HCT116 (cell line): ENCODE measurements around the gene SMARCD2. TPM values are rescaled to one million over a fixed set of nuclear protein-coding genes. Genes with fewer than 3 reads are reported as not detected.

Source experiments
- ATAC-seq: fragments of 200-7000 bp; cut with Tn5 transposase; 2 replicates; pipeline ENCODE4 v1.9.1; 2020; ENCODE audit warnings: mild to moderate bottlenecking, moderate library complexity
- BruUV-seq: library from RNA; stranded (reverse); fragments of 400-500 nt; replicated peaks from 2 replicates; lab custom pipeline; 2021; lab: Mats Ljungman, UMichigan
- CTCF ChIA-PET: fragments of 300-600 bp; sonication (Branson Sonifier 250); formaldehyde crosslinking; loops from one replicate; lab custom pipeline; 2021; ENCODE audit warnings: antibody characterized with exemption; lab: Charles Lee
- POLR2A ChIA-PET: fragments of 300-600, 350-600 bp; sonication (Branson Sonifier 250); formaldehyde crosslinking; loops from one replicate; lab custom pipeline; 2021; ENCODE audit warnings: antibody characterized with exemption; lab: Charles Lee
- RAD21 ChIA-PET, 2 experiments: fragments of 300-600 bp; sonication (Branson Sonifier 250); formaldehyde crosslinking; loops; one replicate each; lab custom pipeline; 2023; ENCODE audit warnings: low total read pairs in 2 of 2; ENCODE audit not compliant: uncharacterized antibody in 2 of 2, unreplicated experiment in 2 of 2, low non-redundant PET in 1 of 2; lab: Charles Lee
- DNase-seq: peaks from one replicate; pipeline ENCODE4 v3.0.0-alpha.2; 2010; ENCODE audit warnings: low read depth, low spot score
- H2AFZ ChIP-seq: fragments of 200-600 bp; shearing (Covaris generic), sonication (generic); 2 replicates; pipeline ENCODE4 v1.6.1; 2017; ENCODE audit warnings: low read depth, mixed run types, mixed read lengths, antibody characterized with exemption, low read length; ENCODE audit not compliant: poor library complexity, severe bottlenecking
- H3K27ac ChIP-seq: 2 replicates; pipeline ENCODE4 v1.5.1; 2012; ENCODE audit warnings: low read depth, low read length
- H3K27me3 ChIP-seq: fragments of 200-600 bp; sonication (generic); 2 replicates; pipeline ENCODE4 v1.6.1; 2016; ENCODE audit warnings: mixed run types, low read length, mixed read lengths; ENCODE audit not compliant: insufficient read depth
- H3K36me3 ChIP-seq, 2 experiments: fragments of 200-500 bp in 1 of 2; fragments of 200-600 bp in 1 of 2; sonication (Bioruptor generic) in 1 of 2; sonication (generic) in 1 of 2; 2 replicates each; pipeline versions ENCODE4 v1.5.1 to v1.6.1; 2014 to 2016; ENCODE audit warnings: low read length in 2 of 2, inconsistent platforms in 1 of 2, mixed read lengths in 1 of 2, mixed run types in 1 of 2; ENCODE audit not compliant: insufficient read depth in 2 of 2, control insufficient read depth in 1 of 2
- H3K4me1 ChIP-seq, 2 experiments: fragments of 200-600 bp in 1 of 2; sonication (generic) in 1 of 2; 2 replicates each; pipeline versions ENCODE4 v1.5.1 to v1.6.1; 2012 to 2017; ENCODE audit warnings: low read length in 2 of 2, inconsistent platforms in 1 of 2, mild to moderate bottlenecking in 1 of 2, mixed read lengths in 1 of 2, mixed run types in 1 of 2, moderate library complexity in 1 of 2; ENCODE audit not compliant: insufficient read depth in 2 of 2, control insufficient read depth in 1 of 2
- H3K4me2 ChIP-seq: fragments of 200-600 bp; sonication (generic); 2 replicates; pipeline ENCODE4 v1.6.1; 2017; ENCODE audit warnings: mixed run types, low read length, mixed read lengths
- H3K4me3 ChIP-seq, 2 experiments: fragments of 200-600 bp in 1 of 2; sonication (generic) in 1 of 2; replicated peaks in 1 of 2; 2 replicates each; pipeline ENCODE4 v1.5.1; 2011 to 2016; ENCODE audit warnings: low read length in 2 of 2, control low read depth in 1 of 2, low read depth in 1 of 2, mild to moderate bottlenecking in 1 of 2, mixed read lengths in 1 of 2, mixed run types in 1 of 2
- H3K79me2 ChIP-seq: fragments of 200-600 bp; sonication (generic); 2 replicates; pipeline ENCODE4 v1.6.1; 2017; ENCODE audit warnings: mild to moderate bottlenecking, mixed run types, low read length, moderate library complexity, mixed read lengths; ENCODE audit not compliant: insufficient read depth
- H3K9ac ChIP-seq: fragments of 200-600 bp; sonication (generic); 2 replicates; pipeline ENCODE4 v1.6.1; 2016; ENCODE audit warnings: low read length, mixed read lengths
- H3K9me2 ChIP-seq: fragments of 200-600 bp; sonication (generic), shearing (Covaris generic); 2 replicates; pipeline ENCODE4 v1.6.1; 2017; ENCODE audit warnings: mixed run types, mild to moderate bottlenecking, moderate library complexity; ENCODE audit not compliant: insufficient read depth
- H3K9me3 ChIP-seq, 2 experiments: fragments of 200-500 bp in 1 of 2; fragments of 200-600 bp in 1 of 2; sonication (Bioruptor generic) in 1 of 2; sonication (generic) in 1 of 2; 2 replicates each; pipeline ENCODE4 v1.6.1; 2014 to 2017; ENCODE audit warnings: low read length in 2 of 2, mixed read lengths in 2 of 2, inconsistent platforms in 1 of 2, low read depth in 1 of 2, mild to moderate bottlenecking in 1 of 2, mixed run types in 1 of 2, moderate library complexity in 1 of 2; ENCODE audit not compliant: control insufficient read depth in 1 of 2, insufficient read depth in 1 of 2
- H4K20me1 ChIP-seq: fragments of 200-600 bp; sonication (generic), shearing (Covaris generic); 2 replicates; pipeline ENCODE4 v1.6.1; 2017; ENCODE audit warnings: mixed run types, mild to moderate bottlenecking, moderate library complexity; ENCODE audit not compliant: insufficient read depth
- FOSL1 ChIP-seq: IDR thresholded peaks from 2 replicates; pipeline ENCODE4 v1.6.1; 2012; ENCODE audit warnings: low read depth
- POLR2A ChIP-seq: IDR thresholded peaks from 2 replicates; pipeline ENCODE4 v1.7.0; 2011; ENCODE audit warnings: borderline replicate concordance; ENCODE audit not compliant: insufficient read depth, insufficient read length; ENCODE audit errors: extremely low read depth
- POLR2AphosphoS5 ChIP-seq: IDR thresholded peaks from 2 replicates; pipeline ENCODE4 v1.6.1; 2011; ENCODE audit warnings: mild to moderate bottlenecking, low read depth, low read length, moderate library complexity
- intact Hi-C: fragments of 100-400 bp; cut with micrococcal nuclease; formaldehyde crosslinking; loops from 2 replicates; pipeline ENCODE4 v1.10.0; 2022
- total RNA-seq: library from RNA; stranded (reverse); gene quantifications from one replicate; pipeline ENCODE4 v1.2.1, GENCODE V29; 2021; ENCODE audit not compliant: unreplicated experiment
- TF ChIP-seq, protein P1 (sequence below), 3 experiments: fragments of 200-600 bp in 1 of 3; sonication (generic) in 1 of 3; IDR thresholded peaks in 2 of 3; conservative IDR thresholded peaks in 1 of 3; 2 replicates each; pipeline ENCODE4 v1.5.1; 2012 to 2017; ENCODE audit warnings: low read depth in 2 of 3, low read length in 2 of 3, antibody characterized with exemption in 1 of 3, borderline replicate concordance in 1 of 3, control low read depth in 1 of 3, mild to moderate bottlenecking in 1 of 3, mixed read lengths in 1 of 3, mixed run types in 1 of 3, moderate library complexity in 1 of 3; ENCODE audit not compliant: insufficient read depth in 1 of 3

The SMARCD2 gene
- total RNA-seq, 1 experiment from 2014 or later: 168 TPM

DNA sequence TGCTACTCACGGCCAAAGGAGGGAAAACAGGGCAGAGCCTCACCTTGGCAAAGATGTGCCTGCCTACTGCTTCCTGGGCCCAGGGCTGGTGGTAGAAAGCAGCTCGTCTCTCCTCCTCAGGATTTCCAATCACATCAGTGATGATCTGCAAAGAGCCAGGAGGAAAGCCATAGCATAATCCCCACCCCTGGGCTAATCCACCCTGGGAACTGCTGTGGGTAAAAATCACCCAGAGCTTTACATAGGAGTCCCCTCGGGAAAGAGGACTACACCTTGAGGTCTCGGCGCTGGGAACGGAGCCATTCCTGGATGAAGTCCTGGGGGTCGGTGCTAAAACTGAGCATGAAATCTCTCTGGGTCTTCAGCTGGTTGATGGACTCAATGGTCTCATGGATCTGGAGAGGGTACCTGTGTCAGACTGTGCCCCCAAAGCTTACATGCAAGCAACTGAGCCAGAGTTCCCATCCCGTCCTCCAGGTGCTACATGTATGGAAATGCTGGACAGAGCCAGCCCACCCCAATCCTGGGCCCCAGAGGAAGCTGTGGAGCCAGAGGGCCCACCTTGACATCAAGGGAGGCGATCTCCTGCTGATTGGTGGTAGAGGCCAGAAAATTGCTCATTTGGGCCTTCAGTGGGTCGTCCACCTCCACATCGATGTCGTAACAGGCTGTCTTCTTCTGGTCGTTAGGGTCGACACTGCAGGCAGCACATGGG lies 9.3 kb downstream of the SMARCD2 start:
- BruUV-seq: TSS peak; percentile 24
- no peak for ATAC-seq

GRCh38 chr17:63832455-63832854 lies 10.0 kb downstream of the SMARCD2 start:
- no peaks in the 10 kb centered on the region for H3K27me3 ChIP-seq
- TF ChIP-seq POLR2A: no peak
- TF ChIP-seq, protein P1, sequence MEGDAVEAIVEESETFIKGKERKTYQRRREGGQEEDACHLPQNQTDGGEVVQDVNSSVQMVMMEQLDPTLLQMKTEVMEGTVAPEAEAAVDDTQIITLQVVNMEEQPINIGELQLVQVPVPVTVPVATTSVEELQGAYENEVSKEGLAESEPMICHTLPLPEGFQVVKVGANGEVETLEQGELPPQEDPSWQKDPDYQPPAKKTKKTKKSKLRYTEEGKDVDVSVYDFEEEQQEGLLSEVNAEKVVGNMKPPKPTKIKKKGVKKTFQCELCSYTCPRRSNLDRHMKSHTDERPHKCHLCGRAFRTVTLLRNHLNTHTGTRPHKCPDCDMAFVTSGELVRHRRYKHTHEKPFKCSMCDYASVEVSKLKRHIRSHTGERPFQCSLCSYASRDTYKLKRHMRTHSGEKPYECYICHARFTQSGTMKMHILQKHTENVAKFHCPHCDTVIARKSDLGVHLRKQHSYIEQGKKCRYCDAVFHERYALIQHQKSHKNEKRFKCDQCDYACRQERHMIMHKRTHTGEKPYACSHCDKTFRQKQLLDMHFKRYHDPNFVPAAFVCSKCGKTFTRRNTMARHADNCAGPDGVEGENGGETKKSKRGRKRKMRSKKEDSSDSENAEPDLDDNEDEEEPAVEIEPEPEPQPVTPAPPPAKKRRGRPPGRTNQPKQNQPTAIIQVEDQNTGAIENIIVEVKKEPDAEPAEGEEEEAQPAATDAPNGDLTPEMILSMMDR (IDR thresholded peaks at IDR 0.05 in 2 of 3, conservative IDR thresholded peaks at IDR 0.05 in 1 of 3; ENCODE audit: borderline replicate concordance in 1 of 3, insufficient read depth in 1 of 3, low read depth in 2 of 3, low read length in 2 of 3): peak in 1 of 3 experiments; percentile 22; a peak in 1 of 6 replicates
- peak; percentile 16; the same call in 1 of the 2 replicates for ATAC-seq
- H4K20me1 ChIP-seq: no peaks in the 10 kb centered on the region
- peak overlapping the region; percentile 15 for H3K27ac ChIP-seq
- no peaks in the 10 kb centered on the region for H3K9me2 ChIP-seq
- intact Hi-C loops: no loop called here
- H2AFZ ChIP-seq: no peak overlapping the region
- DNase-seq: no peak
- H3K4me3 ChIP-seq: no peak overlapping the region
- ChIA-PET CTCF (interaction anchor here (1.3 kb wide), 1 partner anchor 11 kb away, joined by 3 read pairs; no protein-coding TSS in a partner anchor), POLR2A (no interaction called here), RAD21 (no interaction called here)
- peaks cover 66% of the 10 kb centered on the region for H3K79me2 ChIP-seq
- H3K4me1 ChIP-seq: peaks cover 6 to 19% of the 10 kb centered on the region in 2 experiments
- peaks cover 61 to 89% of the 10 kb centered on the region in 2 experiments for H3K36me3 ChIP-seq
- no peak overlapping the region for H3K4me2 ChIP-seq
- H3K9me3 ChIP-seq: no peaks in the 10 kb centered on the region
- no TSS peak for BruUV-seq
- no peak overlapping the region for H3K9ac ChIP-seq

More for the DNA sequence above, 9.3 kb downstream of the SMARCD2 start:
- H3K4me1 ChIP-seq: peaks cover 6 to 17% of the 10 kb centered on the region in 2 experiments
- RAD21 ChIA-PET: no interaction called here
- no peak overlapping the region for H3K4me3 ChIP-seq
- peak overlapping the region; percentile 15; the same call in 1 of the 2 replicates for H3K27ac ChIP-seq
- no peak overlapping the region for H2AFZ ChIP-seq
- no peaks in the 10 kb centered on the region for H3K27me3 ChIP-seq
- no peak overlapping the region for H3K4me2 ChIP-seq
- POLR2A ChIA-PET: no interaction called here
- H3K79me2 ChIP-seq: peaks cover 66% of the 10 kb centered on the region
- TF ChIP-seq FOSL1: no peak
- 0 out of 2 replicates have a peak, but pooled peaks have one; percentile 52 for TF ChIP-seq POLR2AphosphoS5
- peaks cover 61 to 90% of the 10 kb centered on the region in 2 experiments for H3K36me3 ChIP-seq
- DNase-seq: no peak
- CTCF ChIA-PET: interaction anchor here (1.9 kb wide), 1 partner anchor 15 kb away, joined by 4 read pairs; no protein-coding TSS in a partner anchor
- H3K9ac ChIP-seq: no peak overlapping the region
- intact Hi-C loops: no loop called here
- H3K9me2 ChIP-seq: no peaks in the 10 kb centered on the region
- no peaks in the 10 kb centered on the region for H4K20me1 ChIP-seq
- no peaks in the 10 kb centered on the region for H3K9me3 ChIP-seq
